ENCODE data around the gene MCM7.
"Not testable (repeated sequence)": the region's sequence is repeated elsewhere in the genome, so short reads cannot be mapped to it uniquely, and the experiment has no call there.

MCM7 gene

GRCh38 chr7:100101016-100101862 is at the start of gene MCM7, which contains the start of gene AP4M1:
TSS of gene MCM7 (minus strand) at chr7:100101397. CDS start at chr7:100101294, 103 bp downstream.
TSS of gene AP4M1 (plus strand) at chr7:100101643. CDS start at chr7:100101715, 72 bp downstream.
- Mint-ChIP-seq H3K4me1 (ENCODE audit: low read depth) (peaks cover 46% of the 10 kb centered on the region), H3K9me3 (no peaks in the 10 kb centered on the region), H3K4me3 (peak within 1 kb of the TSS; percentile 97), H3K27me3 (no peaks in the 10 kb centered on the region), H3K27ac (peak within 1 kb of the TSS; percentile 99), H3K36me3 (ENCODE audit: low read depth) (peaks cover 82% of the 10 kb centered on the region)
- DNase-seq, result peak; percentile 97

GRCh38 chr7:100148559-100149328 is 47.5 kb upstream of the MCM7 start, which contains the start of gene LAMTOR4:
TSS of gene LAMTOR4 (plus strand) at chr7:100148918. CDS start at chr7:100148973, 55 bp downstream.
- H3K4me1 Mint-ChIP-seq (ENCODE audit: low read depth), result peaks cover 35% of the 10 kb centered on the region
- peak within 1 kb of the TSS; percentile 99 for H3K4me3 Mint-ChIP-seq
- no peaks in the 10 kb centered on the region for H3K27me3 Mint-ChIP-seq
- no peaks in the 10 kb centered on the region for H3K9me3 Mint-ChIP-seq
- H3K36me3 Mint-ChIP-seq (ENCODE audit: low read depth), result peaks cover 40% of the 10 kb centered on the region
- DNase-seq, result peak; percentile 95
- peak within 1 kb of the TSS; percentile 99 for H3K27ac Mint-ChIP-seq

GRCh38 chr7:100148225-100148558 is 47.0 kb upstream of the MCM7 start:
- Mint-ChIP-seq H3K4me3 (peak overlapping the region; percentile 99), H3K27me3 (no peaks in the 10 kb centered on the region), H3K4me1 (ENCODE audit: low read depth) (peaks cover 31% of the 10 kb centered on the region), H3K27ac (peak overlapping the region; percentile 99), H3K9me3 (no peaks in the 10 kb centered on the region), H3K36me3 (ENCODE audit: low read depth) (peaks cover 34% of the 10 kb centered on the region)
- DNase-seq, result no peak

GRCh38 chr7:100147278-100147677 is 46.1 kb upstream of the MCM7 start:
- no peaks in the 10 kb centered on the region for H3K9me3 Mint-ChIP-seq
- no peak overlapping the region for H3K27ac Mint-ChIP-seq
- no peak overlapping the region for H3K4me3 Mint-ChIP-seq
- H3K27me3 Mint-ChIP-seq, result no peaks in the 10 kb centered on the region
- no peak for DNase-seq
- H3K36me3 Mint-ChIP-seq (ENCODE audit: low read depth), result peaks cover 25% of the 10 kb centered on the region
- peaks cover 26% of the 10 kb centered on the region for H3K4me1 Mint-ChIP-seq (ENCODE audit: low read depth)

- Mint-ChIP-seq H3K4me1 (ENCODE audit: low read depth) (peaks cover 23% of the 10 kb centered on the region), H3K36me3 (ENCODE audit: low read depth) (peaks cover 17% of the 10 kb centered on the region)
- DNase-seq, H3K4me3 Mint-ChIP-seq, H3K9me3 Mint-ChIP-seq, H3K27me3 Mint-ChIP-seq, H3K27ac Mint-ChIP-seq: not testable (repeated sequence)
Observed at GRCh38 chr7:100146350-100146749, 45.2 kb upstream of the MCM7 start.

GRCh38 chr7:100142461-100142860 is 41.3 kb upstream of the MCM7 start:
- H3K4me3 Mint-ChIP-seq, result no peak overlapping the region
- DNase-seq, result no peak
- no peaks in the 10 kb centered on the region for H3K36me3 Mint-ChIP-seq (ENCODE audit: low read depth)
- no peaks in the 10 kb centered on the region for H3K9me3 Mint-ChIP-seq
- peaks cover 17% of the 10 kb centered on the region for H3K4me1 Mint-ChIP-seq (ENCODE audit: low read depth)
- H3K27me3 Mint-ChIP-seq, result no peaks in the 10 kb centered on the region
- no peak overlapping the region for H3K27ac Mint-ChIP-seq

- Mint-ChIP-seq H3K36me3 (ENCODE audit: low read depth) (no peaks in the 10 kb centered on the region), H3K4me3 (no peak overlapping the region), H3K9me3 (no peaks in the 10 kb centered on the region), H3K4me1 (ENCODE audit: low read depth) (peaks cover 17% of the 10 kb centered on the region), H3K27ac (no peak overlapping the region), H3K27me3 (no peaks in the 10 kb centered on the region)
- DNase-seq, result no peak
Observed at GRCh38 chr7:100141555-100141949, 40.4 kb upstream of the MCM7 start.

GRCh38 chr7:100137851-100138760 is 36.9 kb upstream of the MCM7 start:
- Mint-ChIP-seq H3K36me3 (ENCODE audit: low read depth) (no peaks in the 10 kb centered on the region), H3K4me3 (no peak overlapping the region), H3K27ac (no peak overlapping the region), H3K4me1 (ENCODE audit: low read depth) (peaks cover 17% of the 10 kb centered on the region), H3K27me3 (no peaks in the 10 kb centered on the region), H3K9me3 (no peaks in the 10 kb centered on the region)
- DNase-seq, result no peak

- peaks cover 23% of the 10 kb centered on the region for H3K4me1 Mint-ChIP-seq (ENCODE audit: low read depth)
- peak; percentile 71 for DNase-seq
- no peaks in the 10 kb centered on the region for H3K27me3 Mint-ChIP-seq
- H3K4me3 Mint-ChIP-seq, result no peak overlapping the region
- no peaks in the 10 kb centered on the region for H3K36me3 Mint-ChIP-seq (ENCODE audit: low read depth)
- no peaks in the 10 kb centered on the region for H3K9me3 Mint-ChIP-seq
- H3K27ac Mint-ChIP-seq, result no peak overlapping the region
Observed at GRCh38 chr7:100132697-100133151, 31.5 kb upstream of the MCM7 start.

- Mint-ChIP-seq H3K9me3 (no peaks in the 10 kb centered on the region), H3K36me3 (ENCODE audit: low read depth) (no peaks in the 10 kb centered on the region), H3K27me3 (no peaks in the 10 kb centered on the region), H3K4me1 (ENCODE audit: low read depth) (peaks cover 21% of the 10 kb centered on the region), H3K4me3 (no peak overlapping the region), H3K27ac (no peak overlapping the region)
- DNase-seq, result no peak
Observed at GRCh38 chr7:100132126-100132525, 30.9 kb upstream of the MCM7 start.

GRCh38 chr7:100130608-100131453 is 29.6 kb upstream of the MCM7 start:
- H3K27ac Mint-ChIP-seq, result no peak overlapping the region
- peaks cover 11% of the 10 kb centered on the region for H3K36me3 Mint-ChIP-seq (ENCODE audit: low read depth)
- H3K4me1 Mint-ChIP-seq (ENCODE audit: low read depth), result peaks cover 24% of the 10 kb centered on the region
- no peaks in the 10 kb centered on the region for H3K9me3 Mint-ChIP-seq
- no peaks in the 10 kb centered on the region for H3K27me3 Mint-ChIP-seq
- H3K4me3 Mint-ChIP-seq, result peak overlapping the region; percentile 6
- peak; percentile 92 for DNase-seq

- not testable (repeated sequence) for H3K27ac Mint-ChIP-seq, H3K4me3 Mint-ChIP-seq, DNase-seq, H3K9me3 Mint-ChIP-seq, H3K27me3 Mint-ChIP-seq
- peaks cover 15% of the 10 kb centered on the region for H3K36me3 Mint-ChIP-seq (ENCODE audit: low read depth)
- peaks cover 28% of the 10 kb centered on the region for H3K4me1 Mint-ChIP-seq (ENCODE audit: low read depth)
Observed at GRCh38 chr7:100130220-100130607, 29.0 kb upstream of the MCM7 start.

GRCh38 chr7:100128637-100128963 is 27.4 kb upstream of the MCM7 start:
- DNase-seq, result no peak
- peaks cover 28% of the 10 kb centered on the region for H3K36me3 Mint-ChIP-seq (ENCODE audit: low read depth)
- H3K4me1 Mint-ChIP-seq (ENCODE audit: low read depth), result peaks cover 40% of the 10 kb centered on the region
- no peaks in the 10 kb centered on the region for H3K9me3 Mint-ChIP-seq
- peak overlapping the region; percentile 99 for H3K4me3 Mint-ChIP-seq
- peak overlapping the region; percentile 82 for H3K27ac Mint-ChIP-seq
- H3K27me3 Mint-ChIP-seq, result no peaks in the 10 kb centered on the region
